Hippocampal formation (tissue), 2 donors: ENCODE data around the gene CMTM3.
A peak's percentile ranks its signal among the peaks of the same experiment; 100 is the strongest.
"Not testable (repeated sequence)": the region's sequence is repeated elsewhere in the genome, so short reads cannot be mapped to it uniquely, and the experiment has no call there.

ENCODE experiments used
- DNase-seq, 2 donors: peaks; one replicate each; lab custom pipeline; 2025; lab: John Stamatoyannopoulos, UW

The CMTM3 gene

DNA sequence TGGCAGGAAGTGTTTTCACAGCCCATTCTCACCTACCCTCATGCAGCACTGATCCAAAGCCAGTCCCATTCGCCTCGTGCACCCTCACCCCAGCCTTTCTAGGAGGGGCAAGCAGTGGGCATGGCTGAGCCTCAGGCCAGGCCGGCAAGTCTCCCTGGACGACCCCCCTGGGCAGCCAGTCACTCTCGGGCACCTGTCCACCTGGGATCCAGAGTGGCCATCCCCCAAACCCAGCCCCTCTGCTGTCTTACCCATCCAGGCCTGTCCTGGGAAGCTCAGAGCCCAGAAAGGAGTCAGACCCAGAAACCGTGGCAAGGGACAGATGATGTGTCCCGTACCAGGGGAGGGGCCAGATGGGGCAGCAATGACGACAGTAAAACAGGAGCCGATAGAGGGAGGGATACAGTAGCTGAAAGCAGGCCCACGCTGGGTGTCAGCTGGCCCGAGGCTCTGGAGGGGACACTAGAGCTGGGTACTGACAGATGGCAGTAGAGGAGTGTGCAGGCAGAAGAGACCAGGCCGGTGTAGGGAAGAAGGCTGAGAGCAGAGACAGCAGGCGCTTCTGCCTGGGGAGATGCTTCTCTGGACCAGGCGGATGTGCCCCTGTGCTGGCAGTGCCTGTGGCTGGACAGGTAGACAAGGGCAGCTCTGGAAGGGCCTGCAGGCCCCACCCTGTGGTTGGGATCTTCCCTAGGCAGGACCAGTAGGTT is 5.8 kb downstream of the CMTM3 start:
- no peak for DNase-seq

DNA sequence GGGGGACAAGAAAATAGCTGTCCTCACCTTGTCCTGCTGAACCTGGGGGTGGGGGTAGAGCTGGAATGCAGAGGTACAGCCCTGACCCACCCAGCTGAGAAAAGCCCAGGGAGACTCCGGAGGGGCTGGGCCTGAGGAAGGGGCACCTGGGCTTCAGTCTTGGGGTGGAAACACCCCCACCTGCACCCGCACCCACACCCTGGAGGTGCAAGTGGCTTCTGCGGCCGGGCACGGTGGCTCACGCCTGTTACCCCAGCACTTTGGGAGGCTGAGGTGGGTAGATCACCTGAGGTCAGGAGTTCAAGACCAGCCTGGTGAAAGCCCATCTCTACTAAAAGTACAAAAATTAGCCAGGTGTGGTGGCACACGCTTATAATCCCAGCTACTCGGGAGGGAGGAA is 7.4 kb downstream of the CMTM3 start:
- not testable (repeated sequence) for DNase-seq

DNA sequence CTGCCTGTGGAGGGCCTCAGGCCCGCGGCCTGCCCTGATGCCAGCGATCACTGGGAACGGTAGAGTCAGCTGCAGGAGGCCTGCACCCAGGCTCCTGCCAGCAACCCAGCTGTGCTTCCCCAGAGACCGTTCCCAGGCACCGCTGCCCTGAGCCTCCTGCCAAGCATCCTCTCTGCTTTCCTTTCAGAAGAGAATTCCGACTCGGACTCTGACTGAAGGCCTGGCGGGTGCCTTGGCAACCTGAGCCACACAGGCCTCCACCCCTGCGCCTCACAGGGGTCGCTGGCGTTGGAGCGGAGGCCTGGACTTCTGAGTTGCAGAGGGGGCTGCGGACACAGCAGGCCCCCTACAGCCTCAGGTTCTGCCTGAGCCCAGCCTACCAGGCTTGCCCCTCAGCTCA is 7.9 kb downstream of the CMTM3 start:
- peak in 1 of 2 donors; percentile 47 for DNase-seq

DNA sequence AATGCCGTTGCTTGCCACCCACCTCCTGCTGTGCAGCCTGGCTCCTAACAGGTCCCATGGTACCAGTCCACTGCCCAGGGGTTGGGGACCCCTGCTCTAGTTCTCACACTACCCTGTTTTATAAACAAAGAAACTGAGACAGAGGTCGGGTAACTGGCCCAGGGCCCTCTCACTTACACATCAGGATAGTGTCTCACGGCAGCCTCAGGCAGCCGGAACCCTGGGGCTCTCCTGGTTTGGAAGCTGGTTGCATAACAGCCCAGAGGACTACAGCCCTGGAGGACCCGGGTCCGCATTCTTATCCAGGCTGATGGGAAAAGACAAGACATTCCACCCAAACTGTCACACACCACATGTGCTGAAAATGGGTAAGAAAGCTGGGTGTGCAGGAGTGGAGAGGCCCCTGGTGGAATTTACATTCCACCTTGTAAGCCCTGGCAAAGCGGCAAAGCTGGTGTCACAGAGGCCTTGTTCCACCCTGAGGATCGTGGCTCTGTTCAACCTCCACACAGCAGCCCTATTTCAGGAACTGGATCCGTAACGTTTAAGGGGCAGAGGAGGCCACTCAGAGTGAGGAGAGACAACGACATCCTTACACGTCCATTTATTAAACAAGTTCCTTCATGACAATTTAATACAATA is 9.8 kb downstream of the CMTM3 start:
- DNase-seq, result no peak

DNA sequence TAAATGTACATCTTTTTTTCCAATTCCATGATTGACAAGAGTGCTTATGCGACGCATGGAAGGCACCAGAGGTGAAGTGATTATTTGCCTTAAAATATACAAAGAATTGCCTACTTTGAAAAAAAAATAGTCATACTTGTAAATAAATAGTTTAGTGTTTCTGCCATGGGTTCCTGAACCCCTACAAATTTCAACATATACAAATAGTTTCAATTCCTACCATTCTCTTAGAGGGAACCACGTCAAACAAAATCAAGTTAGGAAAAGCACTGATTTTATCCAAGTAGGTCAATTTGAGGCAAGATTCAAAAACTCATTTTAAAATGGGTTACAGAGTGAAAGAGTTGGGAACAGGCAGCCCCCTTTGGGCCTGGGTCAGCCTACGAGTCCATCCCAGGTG is 11.7 kb downstream of the CMTM3 start:
- DNase-seq, result no peak

DNA sequence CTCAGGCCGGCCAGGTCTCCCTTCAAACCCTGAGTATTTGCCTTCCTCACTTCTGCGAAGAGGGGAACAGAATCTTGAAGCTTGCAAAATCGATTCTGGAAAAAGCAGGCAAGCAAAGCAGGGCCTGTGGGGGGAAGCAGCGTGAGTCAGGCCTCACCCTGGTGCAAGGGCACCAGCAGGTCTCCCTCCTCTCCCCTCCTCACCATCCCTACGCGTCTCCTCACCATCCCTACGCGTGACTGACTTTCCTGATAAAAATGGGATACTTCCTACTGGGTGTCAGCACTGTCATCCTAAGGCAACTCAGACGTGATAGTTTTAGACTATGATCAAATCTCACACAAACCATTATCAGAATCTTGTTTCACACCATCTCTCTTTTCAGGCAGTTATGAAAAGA is 12.1 kb downstream of the CMTM3 start:
- DNase-seq, result no peak

DNA sequence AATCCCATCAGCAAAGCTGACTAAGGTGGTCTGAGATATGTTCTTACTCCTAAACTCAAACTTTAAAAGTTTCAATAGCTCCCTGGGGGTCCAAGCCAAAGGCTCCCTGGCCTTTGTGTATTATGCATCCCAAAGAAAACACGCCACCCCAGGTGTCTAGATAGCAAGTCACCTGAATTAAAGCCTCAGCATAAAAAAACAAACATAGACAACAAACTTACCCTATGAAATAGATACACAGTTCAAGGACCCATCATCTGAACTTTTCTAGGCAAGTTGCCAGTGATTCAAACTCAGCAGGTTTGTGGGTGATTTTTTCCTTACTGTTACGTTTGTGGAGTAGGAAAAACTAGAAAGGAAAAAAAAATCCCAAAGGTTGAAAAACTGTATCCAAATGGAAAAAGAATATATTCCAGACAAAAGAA is 12.5 kb downstream of the CMTM3 start:
- no peak for DNase-seq

DNA sequence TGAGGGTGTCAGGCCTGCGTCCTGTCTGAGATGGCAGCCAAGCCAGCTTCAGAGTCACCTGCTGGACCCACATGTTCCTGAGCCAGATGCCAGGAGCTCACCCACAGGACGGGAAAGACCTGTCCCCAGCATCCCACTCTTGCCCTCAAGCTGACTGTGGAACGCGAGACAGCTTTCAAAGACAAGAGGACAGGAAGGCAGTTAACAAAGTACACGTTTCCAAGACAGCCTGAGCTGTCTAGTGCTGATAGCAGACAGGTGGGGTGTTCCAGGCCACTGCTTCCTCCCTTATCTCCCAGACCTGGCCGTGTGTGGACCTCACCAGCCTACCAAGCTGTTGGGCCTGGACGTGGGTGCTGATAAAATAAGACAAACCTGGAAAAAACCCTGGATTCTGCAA is 13.2 kb downstream of the CMTM3 start:
- DNase-seq, result no peak

DNA sequence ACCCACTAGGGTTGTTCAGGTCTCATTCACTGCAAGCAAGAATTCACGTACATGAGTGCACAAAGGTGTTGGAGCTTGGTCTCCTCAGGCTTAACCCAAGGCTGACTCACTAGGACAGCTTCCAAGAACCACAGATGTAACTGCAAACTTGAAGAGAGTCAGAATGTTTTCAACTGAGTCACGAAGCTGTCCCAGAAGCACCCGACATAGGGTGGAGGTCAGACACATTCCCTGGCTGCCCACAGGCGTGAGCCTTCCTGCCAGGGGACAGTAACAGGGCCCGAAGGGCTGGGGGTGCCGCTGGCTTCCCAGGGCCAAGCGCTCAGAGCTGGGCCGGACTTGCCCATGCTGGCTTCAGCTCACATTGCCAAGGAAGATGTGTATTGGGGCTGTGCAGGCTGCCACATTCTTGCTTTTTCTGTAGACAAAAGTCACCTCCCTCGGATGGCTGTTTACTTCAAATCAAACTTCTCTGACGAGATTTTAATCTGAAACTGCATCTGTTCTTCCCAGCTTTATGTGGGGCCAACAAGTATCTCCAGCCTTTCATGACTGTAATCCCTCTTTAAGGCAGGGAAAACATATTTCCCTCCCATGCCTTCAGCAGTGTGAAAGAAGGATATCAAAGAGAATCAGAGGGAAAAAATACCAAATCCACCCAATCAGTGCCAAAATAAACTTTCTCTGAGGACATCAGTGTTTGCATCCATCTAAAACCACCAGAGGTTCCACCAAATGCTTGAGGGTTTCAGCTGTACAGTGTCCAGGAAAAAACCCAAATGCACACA is 14.3 kb downstream of the CMTM3 start:
- no peak for DNase-seq

DNA sequence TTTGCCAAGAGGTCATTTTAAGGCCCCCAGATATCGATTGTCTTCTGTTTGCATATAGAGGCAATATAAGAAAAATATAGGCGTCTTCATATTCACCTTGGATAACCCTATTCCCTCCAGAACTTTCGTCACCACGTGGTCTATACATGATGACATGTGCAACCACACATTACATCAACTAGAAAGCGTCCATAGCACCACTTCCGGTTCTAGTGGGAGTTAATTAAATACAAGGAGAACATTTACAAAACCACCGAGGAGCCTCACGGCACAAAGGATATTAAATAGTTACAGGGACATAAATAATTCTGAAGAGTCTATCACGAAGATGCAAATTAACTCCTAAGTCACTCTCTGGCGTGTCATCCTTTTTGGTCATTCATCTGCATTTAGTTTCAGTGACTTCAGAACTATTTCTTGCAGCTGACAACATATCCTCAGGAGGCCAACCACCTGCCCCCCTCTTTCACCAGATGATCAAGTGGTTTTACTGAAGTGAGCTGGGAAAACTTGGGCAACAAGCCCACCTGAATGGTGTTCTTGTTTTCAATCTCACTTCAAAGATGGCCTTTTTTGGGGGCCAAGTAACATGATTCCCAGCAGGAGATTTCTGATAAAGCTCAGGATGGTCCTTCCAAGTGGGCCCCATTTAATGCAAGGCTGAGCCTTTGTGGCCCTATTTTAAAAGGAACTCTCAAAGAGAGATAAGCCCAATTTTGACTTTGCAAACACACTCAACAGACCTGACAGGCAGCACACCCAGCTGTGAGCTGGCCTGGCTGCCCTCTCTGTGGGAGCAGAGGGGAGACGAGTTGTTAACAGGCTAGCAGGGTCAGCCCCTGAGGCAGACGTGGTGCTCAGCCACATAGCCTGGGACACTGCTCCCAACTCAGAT is 15.3 kb downstream of the CMTM3 start:
- no peak for DNase-seq

DNA sequence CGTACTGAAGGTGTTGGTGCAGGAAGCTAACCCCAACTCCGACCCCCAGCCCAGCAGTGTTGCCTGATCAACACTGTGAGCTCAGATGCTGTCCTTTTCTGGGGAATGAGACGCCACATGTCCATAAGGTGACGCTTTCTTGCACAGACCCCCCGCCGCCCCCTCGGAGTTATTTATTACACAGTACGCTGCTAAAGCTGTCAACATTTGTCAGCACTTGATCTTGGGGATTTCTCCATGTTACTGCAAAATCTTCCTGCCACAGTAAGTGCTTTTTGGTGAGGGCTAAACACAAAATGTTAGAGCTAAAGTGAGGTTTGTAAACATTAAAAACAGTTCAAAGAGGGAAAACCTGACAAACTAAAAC is 15.9 kb downstream of the CMTM3 start:
- no peak for DNase-seq

DNA sequence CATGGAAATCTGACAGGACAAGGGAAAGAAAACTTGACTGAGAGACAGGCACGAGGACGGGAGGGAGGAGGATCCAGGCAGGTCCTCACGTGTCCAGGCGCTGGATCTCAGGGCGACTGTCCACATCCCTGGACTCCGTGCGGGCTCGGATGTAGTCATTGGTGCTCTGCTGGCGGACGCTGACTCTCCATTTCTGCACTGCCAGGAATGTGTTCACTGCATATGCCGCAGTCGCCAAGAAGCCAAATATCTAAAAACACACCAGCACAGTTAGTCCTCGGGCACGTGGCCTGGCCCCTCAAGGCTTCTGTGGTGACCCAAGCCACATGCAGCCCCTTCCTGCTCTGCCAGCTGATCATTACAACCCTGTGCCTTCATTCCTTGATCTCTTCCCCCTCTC is 17.5 kb downstream of the CMTM3 start:
- DNase-seq, result no peak

DNA sequence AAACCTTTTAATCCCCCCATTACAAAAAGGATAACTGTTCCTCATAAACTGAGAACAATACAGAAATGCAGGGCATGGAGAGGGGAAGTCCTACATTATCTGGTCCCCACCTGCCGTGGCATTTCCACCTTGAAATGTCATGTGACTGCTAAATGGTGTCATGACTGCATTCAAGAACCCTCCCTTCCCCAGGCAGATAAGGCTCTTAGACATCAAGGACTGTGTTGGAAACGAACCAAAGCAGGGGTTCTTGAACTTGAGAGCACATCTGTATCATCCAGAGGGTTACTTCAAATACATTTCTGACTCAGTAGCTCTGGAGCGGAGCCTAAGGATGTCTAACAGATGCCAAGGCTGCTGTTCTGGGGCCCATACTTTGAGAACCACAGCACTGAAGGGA is 18.4 kb downstream of the CMTM3 start:
- no peak for DNase-seq

DNA sequence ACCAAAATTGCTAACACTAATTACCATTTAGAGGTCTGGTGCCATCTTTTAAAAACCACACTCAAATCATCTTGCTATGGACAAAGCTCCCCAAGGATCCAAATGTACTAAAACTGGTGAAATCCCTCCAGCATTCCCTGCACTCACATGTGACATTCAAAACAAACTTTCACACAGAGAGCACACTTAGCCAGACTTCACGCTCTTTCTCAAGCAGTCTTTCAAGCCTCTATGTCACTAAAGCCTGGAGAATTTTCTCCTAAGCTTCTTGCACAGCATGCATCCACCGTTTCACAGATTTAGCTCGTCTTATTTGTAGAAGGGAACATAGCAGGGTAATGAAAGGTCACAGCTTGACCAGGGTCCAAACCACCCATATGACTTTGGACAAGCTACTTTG is 19.3 kb downstream of the CMTM3 start:
- no peak for DNase-seq

DNA sequence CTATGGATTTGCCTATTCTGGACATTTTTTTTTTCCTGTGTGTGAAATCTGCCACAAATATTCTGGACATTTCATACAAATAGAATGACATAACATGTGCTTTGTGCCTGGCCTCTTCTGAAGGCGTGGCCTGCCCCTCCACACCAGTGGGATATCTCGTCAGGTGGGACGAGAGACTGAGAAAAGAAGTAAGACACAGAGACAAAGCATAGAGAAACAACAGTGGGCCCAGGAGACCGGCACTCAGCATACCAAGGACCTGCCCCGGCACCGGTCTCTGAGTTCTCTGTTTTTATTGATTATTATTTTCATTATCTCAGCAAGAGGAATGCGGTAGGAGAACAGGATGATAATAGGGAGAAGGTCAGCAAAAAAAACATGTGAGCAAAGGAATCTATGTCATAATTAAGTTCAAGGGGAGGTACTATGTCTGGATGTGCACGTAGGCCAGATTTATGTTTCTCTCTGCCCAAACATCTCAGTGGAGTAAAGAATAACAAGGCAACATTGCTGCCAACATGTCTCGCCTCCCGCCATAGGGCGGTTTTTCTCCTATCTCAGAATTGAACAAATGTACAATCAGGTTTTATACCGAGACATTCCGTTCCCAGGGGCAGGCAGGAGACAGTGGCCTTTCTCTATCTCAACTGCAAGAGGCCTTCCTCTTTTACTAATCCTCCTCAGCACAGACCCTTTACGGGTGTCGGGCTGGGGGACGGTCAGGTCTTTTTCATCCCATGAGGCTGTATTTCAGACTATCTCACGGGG is 23.3 kb downstream of the CMTM3 start:
- DNase-seq, result not testable (repeated sequence)

DNA sequence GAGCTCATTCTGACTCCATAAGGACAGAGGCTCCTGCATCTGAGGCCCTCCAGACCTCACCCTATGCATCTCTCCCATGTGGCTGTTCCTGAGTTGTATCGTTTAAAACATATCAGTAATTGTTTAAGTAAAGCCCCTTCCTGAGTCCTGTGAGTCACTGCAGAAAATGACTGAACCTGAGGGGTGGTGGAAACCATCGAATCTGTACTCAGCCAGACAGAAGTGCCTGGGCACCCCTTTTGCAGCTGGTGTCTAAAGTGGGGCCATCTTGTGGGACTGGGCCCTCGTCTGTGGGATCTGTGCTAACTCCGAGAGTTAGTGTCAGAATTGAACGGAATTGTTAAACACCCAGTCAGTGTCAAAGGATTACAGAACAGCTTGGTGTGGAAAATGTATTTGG is 25.4 kb downstream of the CMTM3 start:
- DNase-seq, result no peak

DNA sequence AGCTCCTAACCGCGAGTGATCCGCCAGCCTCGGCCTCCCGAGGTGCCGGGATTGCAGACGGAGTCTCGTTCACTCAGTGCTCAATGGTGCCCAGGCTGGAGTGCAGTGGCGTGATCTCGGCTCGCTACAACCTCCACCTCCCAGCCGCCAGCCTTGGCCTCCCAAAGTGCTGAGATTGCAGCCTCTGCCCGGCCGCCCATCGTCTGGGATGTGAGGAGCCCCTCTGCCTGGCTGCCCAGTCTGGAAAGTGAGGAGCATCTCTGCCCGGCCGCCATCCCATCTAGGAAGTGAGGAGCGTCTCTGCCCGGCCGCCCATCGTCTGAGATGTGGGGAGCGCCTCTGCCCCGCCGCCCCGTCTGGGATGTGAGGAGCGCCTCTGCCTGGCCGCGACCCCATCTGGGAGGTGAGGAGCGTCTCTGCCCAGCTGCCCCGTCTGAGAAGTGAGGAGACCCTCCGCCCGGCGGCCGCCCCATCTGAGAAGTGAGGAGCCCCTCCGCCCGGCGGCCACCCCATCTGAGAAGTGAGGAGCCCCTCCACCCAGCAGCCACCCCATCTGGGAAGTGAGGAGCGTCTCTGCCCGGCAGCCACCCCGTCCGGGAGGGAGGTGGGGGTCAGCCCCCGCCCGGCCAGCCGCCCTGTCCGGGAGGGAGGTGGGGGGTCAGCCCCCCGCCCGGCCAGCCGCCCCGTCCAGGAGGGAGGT is 26.2 kb downstream of the CMTM3 start:
- not testable (repeated sequence) for DNase-seq

DNA sequence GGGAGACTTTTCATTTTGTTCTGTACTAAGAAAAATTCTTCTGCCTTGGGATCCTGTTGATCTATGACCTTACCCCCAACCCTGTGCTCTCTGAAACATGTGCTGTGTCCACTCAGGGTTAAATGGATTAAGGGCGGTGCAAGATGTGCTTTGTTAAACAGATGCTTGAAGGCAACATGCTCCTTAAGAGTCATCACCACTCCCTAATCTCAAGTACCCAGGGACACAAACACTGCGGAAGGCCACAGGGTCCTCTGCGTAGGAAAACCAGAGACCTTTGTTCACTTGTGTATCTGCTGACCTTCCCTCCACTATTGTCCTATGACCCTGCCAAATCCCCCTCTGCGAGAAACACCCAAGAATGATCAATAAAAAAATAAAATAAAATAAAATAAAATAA is 27.1 kb downstream of the CMTM3 start:
- not testable (repeated sequence) for DNase-seq

DNA sequence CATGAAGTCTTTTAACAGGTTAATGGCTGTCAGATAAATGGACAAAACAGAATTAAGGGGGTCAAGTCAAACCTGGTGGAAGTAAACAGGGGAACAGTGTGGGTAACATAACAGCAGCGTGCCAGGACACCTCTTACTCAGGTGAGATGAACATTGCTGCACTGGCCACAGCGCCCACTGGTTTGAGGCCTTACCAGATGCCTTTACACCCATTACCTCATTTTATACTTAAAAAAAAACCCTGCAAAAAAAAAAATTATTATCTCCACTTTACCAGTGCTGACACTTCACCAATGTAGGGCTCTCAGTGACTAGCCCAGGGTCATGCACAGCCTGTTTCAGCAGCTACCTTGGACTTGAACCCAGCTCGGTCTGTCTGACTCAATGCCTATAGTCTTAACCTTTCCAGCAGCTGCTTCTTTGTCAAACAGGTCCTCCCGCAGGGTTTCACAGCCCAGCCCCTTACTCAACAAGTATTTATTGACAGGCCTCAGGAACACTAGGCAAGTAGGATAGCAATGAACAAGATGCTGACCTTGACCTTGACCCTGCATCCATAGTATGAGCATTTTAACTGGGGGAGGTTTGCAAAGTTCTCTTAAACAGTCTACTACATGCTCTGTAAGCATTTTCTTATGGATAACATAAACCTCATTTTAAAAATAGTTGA is 30.2 kb downstream of the CMTM3 start:
- DNase-seq, result no peak

DNA sequence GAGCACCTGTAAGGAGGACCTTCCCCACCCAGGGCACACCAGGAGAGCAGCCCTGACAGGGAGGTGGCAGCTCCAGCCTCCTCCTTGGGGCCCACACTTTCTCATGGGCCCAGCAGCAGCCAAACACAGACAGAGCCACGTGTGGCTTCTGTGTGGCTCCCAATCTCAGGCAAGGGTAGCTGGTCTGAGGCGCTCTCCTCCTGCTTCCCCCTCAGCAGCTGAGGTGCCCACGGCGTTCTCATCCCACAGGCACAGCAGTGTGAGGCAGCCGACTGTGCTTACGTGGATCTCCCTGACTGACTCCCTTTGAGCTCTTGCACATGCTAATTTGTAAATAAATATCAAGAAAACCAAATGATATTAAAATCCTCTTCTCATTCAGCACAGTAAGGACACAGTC is 30.9 kb downstream of the CMTM3 start:
- no peak for DNase-seq
